GM19099 (cell line): ENCODE results near the gene KRTDAP.

Experiments used
- POLR2A ChIP-seq: IDR thresholded peaks from 3 replicates; pipeline ENCODE4 v1.6.1; 2011; ENCODE audit warnings: low read depth; ENCODE audit not compliant: insufficient read length; ENCODE audit errors: extremely low read depth

Gene KRTDAP

DNA sequence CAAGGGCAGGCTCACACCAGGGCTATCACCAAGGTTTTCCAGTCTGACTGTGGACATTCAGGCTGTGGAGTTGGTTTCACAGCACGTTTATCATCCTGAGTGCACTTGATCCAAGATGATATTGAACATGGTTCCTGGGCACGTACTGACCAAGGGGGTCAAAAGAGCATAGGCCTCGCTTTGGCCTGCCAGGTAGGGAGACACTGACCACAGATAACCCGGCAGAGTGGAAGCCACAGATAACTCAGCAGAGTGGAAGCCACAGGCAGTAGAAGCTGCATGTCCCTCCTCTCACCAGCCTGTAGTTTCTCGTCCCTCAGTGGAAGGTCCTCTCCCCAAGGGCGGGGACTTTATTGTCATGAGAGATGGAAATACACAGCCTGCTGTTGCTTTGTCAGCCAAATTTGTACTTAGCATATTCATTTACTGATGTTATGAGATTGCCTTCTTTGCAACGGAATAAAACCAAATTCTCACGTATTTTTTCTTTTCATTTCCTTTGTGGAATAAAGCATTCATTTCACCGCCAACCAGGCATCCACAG, 8.8 kb upstream of the KRTDAP start:
- TF ChIP-seq POLR2A, result no peak

DNA sequence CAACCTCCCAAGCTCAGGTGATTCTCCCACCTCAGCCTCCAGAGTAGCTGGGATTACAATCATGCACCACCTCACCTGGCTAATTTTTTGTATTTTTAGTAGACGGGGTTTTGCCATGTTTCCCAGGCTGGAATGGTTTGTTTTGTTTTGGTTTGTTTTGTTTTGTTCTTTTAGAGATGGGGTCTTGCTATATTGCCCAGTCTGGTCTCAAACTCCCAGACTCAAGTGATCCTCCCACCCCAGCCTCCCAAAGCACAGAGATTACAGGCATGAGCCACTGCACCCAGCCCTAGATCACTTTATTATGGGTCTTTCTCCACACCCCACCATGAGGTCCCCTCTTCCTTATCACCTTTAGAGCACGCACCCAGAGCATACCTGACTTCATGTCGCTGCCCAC, 8.0 kb upstream of the KRTDAP start:
- TF ChIP-seq POLR2A, result no peak

GRCh38 chr19:35497406-35497805, 7.1 kb upstream of the KRTDAP start:
- TF ChIP-seq POLR2A, result no peak

DNA sequence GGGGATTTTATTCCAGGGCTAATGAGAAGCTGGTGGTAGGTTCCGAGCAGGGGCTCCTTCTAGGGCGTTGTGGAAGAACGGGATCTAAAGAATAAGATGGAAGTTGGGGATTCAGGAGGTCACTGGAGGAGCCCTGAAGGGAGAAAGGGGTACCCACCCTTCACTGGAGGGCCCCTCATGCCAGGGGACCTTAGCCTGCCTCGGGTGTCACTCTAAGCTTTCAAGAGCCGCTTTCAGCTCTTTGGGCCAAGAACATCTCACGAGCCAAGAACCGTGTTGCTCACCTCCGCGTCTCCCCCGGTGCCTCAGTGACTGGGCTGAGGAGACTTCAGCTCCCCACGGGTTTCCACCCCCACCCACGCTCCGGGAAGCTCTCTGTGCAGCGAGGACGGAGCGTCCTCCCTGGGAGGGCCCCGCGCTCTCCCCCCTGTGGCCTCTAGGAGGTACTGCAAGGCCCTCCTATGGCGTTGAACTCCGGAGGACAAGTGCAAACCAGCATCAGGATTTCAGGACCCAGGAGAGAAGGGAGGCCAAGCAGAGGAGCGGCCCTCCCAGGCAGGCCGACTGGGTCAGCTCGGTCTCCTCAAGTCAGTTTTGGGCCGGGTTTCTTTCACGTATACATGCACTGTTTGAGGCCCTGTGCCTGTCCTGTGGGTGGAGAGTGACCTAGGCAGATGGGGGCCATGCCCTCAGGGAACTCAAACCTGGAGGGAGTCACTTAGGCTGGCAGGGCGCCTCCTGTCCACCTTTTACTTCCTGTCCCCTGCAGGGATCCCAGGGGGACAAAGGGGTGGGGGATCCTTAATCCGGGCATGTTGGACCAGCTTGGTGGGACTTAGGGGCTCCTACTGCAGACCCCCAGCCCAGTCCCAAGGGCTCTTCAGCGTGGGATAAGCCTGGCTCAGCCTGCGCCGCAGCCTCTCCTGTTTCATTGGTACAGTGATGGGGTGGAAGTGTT, 5.1 kb upstream of the KRTDAP start:
- no peak for TF ChIP-seq POLR2A

- no peak for TF ChIP-seq POLR2A
Observed at GRCh38 chr19:35493971-35494370, 3.7 kb upstream of the KRTDAP start.

GRCh38 chr19:35491836-35492360, 1.6 kb upstream of the KRTDAP start:
- TF ChIP-seq POLR2A, result no peak

DNA sequence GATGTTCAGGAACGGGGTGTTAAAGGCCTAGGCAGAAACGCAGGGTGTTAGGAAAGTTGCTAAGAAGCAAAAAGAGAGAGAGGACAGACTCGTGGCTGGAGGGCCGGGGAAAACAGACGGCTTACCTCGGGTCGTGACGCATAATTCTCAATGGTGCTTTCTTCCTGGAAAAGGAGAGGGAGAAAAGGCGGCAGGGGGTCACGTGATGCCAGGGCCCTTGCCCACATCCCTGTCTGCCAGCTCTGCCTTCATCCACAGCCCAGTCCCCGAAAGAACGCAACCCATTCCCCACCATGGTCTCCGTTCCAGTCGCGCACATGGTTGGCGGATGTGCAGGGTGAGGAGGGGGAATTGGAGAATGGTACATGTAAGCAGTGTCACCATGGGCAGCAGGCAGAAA, 1.6 kb downstream of the KRTDAP start:
- TF ChIP-seq POLR2A, result no peak

GRCh38 chr19:35487656-35488182, 2.5 kb downstream of the KRTDAP start:
- no peak for TF ChIP-seq POLR2A

- no peak for TF ChIP-seq POLR2A
Observed at GRCh38 chr19:35486268-35486708, 4.0 kb downstream of the KRTDAP start.

GRCh38 chr19:35484252-35485036, 5.8 kb downstream of the KRTDAP start:
- TF ChIP-seq POLR2A, result no peak

DNA sequence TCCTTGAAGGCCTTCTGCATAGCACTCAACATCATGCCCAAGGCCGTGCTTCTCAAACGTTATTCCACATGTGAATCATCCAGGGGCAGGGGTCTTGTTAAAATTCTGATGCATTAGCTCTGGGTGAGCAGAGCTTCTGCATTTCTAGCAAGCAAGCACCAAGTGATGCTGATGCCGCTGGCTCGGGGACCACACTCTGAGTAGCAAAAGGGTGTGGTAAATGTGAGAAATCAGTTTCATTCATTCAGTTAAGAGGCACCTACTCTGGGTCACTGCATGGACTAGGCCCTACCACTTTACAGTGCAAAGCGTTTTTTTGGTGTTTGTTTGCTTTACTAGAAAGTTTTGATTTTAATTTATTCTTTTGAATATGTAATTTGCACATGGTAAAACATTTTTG, 7.2 kb downstream of the KRTDAP start:
- TF ChIP-seq POLR2A, result no peak

GRCh38 chr19:35478794-35479677, 11.2 kb downstream of the KRTDAP start:
- no peak for TF ChIP-seq POLR2A

- TF ChIP-seq POLR2A, result no peak
Observed at GRCh38 chr19:35476149-35476548, 14.1 kb downstream of the KRTDAP start.

DNA sequence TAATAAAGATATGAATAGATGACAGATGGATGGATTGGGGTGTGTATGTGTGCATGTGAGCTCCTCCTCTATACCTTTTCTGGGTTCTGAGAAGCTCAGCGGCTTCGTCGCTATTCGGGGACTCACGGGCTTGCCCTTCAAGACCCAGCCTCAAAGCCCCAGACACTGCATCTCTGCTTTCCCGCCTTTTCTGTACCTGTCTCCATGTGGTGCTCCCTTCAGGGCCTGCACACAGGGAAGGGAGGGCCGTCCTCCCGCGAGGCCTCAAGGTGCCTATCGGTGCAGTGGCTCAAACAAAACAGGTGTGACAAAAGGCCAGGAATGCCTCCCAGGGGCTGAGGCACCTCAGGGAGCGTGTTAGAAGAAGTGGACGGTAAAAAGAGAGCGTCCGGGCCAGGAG, 16.2 kb downstream of the KRTDAP start:
- TF ChIP-seq POLR2A, result no peak
